Measurements from ENCODE around the gene RHEX.

Gene RHEX

DNA sequence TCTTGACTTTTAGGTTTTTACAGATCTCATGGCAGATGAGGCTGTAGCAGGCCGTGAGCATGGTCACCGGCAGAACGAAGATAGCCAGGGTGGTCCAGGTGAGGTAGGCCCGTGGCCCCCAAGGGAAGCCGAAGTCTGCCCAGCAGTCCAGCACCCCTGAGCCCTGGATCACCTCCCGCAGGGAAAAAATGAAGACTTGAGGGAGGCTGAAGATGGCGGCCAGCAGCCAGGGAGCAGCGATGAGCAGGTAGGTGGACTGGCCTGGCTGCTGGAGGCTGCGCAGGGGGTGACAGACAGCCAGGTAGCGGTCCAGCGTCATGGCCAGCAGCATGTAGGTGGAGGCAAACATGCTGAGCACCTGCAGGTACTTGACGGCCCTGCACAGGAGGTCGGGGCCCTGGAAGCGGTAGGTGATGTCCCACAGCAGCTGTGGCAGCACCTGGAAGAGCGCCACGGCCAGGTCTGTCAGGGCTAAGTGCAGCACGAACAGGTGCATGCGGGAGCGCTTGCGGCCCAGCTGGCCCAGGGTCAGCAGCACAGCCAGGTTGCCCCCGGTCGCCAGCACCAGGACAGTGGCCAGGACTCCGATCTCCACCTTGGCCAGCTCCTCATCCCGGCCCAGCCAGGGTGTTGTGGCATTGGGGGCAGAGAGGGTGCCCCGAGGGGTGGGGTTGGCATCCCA, 63.4 kb downstream of the RHEX start:
- DNase-seq (ENCODE audit: low read depth in 2 of 2): no peak

DNA sequence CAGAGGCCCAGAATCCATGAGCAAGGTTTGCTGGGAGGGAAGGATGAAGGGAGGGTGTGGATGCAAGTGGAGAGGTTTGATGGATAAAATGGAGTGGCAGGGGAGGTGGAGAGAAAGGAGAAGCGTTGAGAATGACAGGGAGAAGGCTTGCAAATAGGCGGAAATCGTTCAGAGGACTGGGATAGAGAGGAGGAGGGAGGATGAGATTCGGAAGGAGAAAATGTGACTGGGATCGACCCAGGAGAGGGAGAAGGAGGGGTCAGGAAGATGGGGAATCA, 63.8 kb downstream of the RHEX start:
- DNase-seq (ENCODE audit: low read depth in 2 of 2): no peak

DNA sequence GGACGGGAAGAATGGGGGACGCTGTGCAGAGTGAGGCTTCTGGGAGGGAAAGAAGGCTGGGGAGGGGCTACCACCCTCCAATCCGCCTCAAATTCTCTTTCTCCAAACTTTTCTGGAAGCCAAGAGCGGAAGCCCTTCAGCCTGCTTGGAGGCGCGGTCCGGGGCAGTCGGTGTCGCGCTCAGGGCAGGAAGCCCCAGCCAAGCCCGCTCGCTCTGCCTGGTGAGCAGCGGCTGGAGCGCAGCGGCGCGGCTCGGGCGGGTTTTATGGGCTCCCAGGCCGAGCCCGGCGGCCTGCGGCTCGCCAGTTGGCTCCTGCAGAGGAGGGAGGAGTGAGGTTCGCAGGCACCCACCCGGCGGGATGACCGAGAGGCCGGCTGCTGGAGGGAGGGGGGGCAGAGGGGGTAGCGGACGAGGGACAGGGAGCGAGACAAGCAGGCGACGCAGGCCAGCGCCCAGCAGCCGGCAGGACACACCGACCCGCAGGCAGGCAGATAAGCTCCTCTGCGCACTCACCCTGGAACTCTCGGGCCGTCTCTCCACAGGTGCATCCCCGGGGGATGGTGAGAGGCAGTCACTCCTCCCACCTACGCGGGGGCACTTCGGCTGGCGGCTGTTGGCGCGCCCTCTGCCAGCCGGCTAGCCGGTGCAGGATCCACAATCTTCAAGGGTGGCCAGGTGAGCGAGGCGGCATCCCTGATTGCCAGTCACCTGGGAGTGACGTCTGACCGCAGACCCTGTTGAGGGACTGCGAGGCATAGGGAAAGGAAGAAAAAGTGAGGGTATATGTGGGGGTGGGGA, 64.4 kb downstream of the RHEX start, which contains the start of gene AVPR1B:
AVPR1B (minus strand) TSS at position 238 of the 798 bp plus-strand sequence. CDS start 498 bp downstream, outside the sequence.
- DNase-seq (ENCODE audit: low read depth in 2 of 2): no peak

DNA sequence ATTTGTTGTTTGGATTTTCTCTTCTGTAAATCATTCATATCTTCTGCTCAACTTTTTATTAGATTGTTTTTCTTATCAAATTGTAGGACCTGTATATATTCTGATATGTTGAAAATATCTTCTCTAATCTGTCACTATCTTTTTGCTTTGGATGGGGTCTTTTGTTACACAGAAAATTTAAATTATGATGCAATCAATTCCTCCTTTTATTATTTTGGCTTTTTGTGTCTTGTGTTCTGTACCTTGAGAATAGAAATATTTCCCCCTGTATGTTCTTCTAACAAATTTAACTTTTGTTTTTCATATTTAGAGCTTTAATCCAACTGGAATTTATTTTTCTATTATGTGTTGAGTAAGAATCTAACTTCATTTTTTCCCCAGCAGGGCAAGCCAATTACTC, 67.4 kb downstream of the RHEX start:
- no peak for DNase-seq (ENCODE audit: low read depth in 2 of 2)

DNA sequence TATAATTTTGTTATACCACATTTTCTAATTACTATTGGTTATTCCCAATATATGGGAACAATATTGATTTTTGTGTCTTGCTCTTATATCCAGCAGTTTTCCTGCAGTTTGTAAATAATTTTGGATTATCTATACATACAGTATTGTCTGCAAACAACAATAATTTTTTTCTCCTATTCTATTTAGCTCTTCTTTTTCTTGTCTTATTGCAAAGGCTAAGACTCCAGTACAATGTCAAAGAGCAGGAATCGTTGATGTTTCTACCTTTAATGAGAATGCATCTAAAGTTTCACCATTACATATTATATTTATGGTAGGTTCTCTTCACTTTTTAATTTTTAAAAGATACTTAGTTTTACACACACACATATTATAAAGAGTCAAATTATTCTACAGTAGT, 68.3 kb downstream of the RHEX start:
- no peak for DNase-seq (ENCODE audit: low read depth in 2 of 2)

DNA sequence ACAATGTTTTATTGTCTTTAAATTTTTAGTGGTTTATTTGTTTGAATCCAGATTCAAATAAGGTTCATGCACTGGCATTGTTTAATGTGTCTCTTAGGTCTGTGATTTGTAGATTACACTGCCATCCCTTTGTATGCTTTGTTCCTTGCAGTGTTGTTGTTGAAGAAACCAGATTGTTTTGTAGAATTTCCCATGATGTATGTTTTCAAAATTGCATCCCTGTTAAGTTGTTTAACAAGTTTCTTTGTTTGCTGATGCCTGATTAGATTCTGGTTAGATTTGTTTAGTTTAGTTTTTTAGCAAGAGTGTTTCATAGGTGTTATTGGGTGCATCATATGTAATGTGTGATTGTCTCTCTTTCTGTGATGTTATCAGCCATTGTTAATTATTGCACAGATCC, 69.7 kb downstream of the RHEX start:
- DNase-seq (ENCODE audit: low read depth in 2 of 2): no peak

DNA sequence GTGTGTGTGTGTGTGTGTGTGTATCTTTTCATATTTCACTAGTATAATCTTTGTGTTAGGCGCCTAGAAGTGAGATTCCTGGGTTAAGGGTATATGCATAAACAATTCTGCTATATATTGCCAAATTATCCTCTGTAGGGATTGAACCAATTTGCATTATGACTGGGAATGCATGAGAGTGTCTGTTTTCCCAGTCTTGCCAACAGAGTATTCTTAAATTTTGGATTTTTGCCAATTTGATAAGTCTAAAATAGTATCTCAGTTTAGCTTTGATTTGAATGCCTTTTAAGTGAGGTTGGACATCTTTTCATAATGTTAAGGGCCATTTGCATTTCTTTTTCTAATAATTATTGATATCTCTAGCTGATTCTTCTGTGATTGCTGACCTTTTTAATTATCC, 72.4 kb downstream of the RHEX start:
- no peak for DNase-seq (ENCODE audit: low read depth in 2 of 2)

DNA sequence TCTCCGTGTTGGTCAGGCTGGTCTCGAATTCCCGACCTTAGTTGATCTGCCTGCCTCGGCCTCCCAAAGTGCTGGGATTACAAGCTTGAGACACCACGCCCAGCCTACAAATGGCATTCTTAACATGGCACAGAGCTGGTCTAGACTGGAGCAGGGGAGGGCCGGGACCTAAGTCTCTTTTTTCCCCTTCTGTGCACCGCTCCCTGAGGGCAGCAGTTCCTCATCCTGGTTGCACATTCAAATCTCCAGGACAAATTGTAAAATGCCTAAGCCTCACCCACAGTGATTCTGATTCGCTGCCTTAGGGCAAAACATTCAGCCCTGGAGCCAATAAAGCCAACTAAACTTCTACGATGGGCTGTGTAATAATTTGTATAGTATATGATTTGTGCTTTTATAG, 74.4 kb downstream of the RHEX start:
- no peak for DNase-seq (ENCODE audit: low read depth in 2 of 2)

DNA sequence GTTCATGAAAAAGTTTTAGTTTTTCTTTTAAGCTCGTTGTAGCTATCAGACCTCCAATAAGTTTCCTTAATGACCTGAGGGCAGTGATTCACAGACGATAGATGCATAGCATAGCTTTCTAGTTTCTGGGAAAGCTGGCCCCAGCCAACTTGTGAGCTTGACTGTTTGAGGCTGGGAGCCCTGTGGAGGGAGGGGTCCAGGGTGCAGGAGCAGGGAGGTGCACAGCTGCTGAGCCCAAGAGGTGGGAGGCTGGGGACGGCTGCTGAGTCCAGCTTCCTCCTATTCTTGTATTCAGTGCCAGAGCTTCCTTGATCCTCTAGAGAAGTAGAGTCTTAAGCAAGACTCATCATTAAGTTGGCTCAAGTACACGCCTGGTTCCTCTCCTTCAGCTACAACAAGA, 75.2 kb downstream of the RHEX start:
- DNase-seq (ENCODE audit: low read depth in 2 of 2): no peak

DNA sequence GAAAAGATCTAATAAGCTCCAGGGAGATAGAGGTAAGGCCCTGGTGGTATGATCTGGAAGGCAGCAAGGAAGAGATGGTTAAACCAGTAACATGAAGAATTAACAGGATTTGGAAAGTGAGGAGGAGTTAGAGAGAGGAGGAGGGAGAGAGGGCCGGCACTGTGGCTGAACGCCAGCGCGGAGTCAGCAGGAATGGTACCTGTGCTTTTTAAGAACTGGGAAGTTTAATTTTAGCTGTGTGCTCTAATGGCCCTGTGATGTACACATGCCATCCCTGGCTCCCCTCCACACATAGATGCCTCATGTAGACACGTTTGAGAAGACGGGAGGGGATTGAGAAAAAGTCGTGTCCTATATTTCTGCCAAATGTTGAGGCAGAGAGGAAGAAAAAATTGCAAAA, 78.1 kb downstream of the RHEX start:
- DNase-seq (ENCODE audit: low read depth in 2 of 2): no peak

DNA sequence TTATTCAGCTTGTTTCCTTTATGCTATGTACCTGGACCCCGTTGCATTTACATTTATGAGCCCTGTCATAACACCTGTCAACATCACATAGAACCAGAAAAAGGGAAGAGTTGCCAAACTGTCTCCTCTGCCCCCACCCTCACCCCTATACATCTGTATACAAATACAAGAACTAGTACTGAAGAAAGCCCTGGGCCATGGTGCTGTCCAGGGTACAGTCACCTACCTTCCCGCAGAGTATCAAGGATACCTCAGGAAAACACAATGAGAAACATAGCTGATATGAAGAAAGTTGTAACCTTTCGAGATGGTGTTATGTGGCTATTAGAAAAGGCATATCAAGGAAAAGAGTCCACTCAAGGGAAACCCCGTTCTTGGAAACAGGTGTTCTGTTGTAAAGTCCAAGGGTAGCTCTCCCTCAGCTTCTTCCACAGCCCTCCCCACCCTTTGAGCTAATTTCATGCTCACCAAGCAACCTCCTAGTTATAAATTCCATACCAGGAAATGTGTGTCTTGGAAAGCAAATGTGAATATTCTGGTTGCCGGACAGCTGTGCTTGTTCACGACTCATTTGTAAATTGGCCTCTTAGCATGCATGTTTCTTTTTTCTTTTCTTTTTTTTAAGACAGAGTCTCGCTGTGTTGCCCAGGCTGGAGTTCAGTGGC, 80.9 kb downstream of the RHEX start:
- no peak for DNase-seq (ENCODE audit: low read depth in 2 of 2)

DNA sequence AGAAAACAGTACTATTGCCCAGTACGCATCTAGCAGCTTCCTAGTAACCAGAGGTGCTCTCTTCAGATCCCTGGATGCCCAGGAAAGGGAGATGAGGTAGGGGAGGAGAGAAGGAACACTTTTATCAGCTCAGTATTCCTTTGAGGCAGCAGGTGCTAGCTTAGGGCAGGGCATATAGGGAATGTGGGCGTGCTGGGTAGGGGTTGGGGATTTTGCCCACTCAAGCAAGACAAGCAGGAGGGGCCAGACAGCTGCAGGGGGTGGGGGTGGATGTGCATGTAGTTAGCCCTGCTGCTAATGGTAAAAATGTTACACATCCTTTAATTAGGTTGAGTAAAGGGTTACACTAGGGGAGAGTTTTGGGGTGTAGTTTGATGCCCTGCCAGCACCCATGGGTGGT, 82.3 kb downstream of the RHEX start:
- DNase-seq (ENCODE audit: low read depth in 2 of 2): no peak

DNA sequence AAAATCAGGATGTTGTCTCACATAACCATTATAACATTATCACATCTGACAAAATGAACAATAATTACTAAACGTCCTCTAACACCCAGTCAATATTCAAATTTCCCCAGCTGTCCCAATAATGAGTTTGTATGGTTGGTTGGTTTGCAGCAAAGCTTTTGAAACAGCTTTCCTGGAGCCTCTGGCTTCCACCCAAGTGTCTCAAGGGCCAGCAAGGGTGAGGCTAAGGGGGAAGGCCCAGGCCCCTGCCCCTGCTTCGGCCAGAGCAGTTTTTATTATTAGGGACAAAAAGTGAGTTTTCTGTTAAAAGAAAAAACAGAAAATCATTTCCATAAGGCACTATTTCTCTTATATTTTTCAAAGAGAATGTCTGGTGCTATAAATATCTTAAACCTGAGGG, 83.3 kb downstream of the RHEX start:
- DNase-seq (ENCODE audit: low read depth in 2 of 2): no peak

DNA sequence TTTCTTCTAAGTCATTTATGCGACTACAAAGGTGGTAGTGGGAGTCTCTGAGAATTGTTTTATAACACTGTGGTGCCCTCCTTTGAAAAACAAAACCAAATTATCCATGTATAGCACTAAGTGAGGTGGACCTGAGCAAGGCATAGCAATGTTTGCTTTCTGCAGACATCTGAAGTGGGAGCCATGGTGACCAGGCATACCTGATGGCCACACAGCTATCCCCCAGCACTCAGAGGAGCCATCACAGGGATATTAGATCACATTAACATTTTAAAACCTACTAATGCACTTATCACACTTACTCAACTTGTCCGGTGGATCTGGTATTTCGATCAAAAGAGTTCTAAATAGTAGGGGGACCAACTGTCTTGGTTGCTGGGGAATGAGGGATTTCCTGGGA, 89.0 kb downstream of the RHEX start:
- DNase-seq (ENCODE audit: low read depth in 2 of 2): no peak

DNA sequence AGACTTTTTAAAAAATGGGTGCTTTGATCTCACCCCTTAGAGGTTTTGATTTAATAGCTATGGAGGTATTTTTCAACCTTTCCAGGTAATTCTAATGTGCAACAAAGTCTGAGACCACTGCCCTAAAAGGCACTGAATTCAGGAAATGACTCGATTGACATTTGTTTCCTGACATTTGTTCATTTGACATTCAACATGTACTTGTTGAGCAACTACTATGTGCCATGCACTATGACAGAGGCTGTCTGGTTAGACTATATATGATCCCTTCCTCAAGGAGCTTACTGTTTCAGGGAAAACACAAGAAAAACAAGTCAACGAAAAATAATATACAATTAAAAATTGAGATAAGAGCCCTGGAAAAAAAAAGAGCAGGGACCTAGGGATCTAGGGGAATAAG, 89.8 kb downstream of the RHEX start:
- no peak for DNase-seq (ENCODE audit: low read depth in 2 of 2)

DNA sequence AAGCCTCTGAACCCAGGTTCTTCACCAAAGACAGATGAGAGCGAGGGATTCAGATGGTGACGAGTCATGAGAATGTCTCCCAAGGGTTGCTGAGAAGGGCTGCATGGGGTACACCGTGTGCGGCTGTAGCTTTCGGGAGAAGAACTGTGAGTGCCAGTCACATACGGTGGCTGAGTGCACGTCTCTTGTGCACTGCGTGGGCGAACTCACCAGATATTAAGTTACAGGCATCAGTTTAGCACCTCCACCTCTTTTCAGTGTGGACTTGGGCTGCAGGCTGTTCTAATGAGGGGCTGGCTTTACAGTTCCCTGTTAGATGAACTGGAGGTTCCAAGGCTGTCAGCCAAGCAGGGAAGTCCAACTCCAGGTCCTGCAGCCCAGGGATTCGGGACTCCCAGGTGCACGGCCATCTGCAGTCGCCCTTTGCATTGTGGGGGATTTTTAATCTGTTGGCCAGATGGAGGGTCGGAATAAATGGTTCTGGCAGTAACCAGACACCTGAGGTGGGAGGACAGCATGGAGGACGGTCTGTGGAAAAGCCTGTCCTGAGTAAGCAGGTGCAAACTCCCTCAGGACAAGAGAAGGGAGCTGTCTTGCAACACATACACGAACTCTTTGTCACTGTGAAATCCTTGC, 90.7 kb downstream of the RHEX start:
- no peak for DNase-seq (ENCODE audit: low read depth in 2 of 2)

DNA sequence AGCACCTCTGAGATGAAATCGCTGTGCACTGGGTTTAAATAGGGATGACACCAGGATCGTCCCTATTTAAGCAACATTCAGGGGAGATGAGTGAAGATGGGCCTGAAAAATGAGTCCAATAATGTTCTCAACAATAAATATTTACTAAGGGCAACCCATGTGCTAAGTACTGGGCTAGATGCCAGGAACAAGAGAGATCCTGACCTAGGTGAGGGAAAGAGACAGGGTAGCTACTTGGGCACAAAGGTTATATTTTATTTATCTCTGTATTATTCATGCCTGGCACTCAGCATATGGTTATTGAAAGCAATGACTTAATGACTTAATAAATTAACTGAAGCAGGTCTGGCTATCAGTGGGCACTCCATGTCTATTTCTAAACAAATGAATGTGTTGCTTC, 91.6 kb downstream of the RHEX start:
- no peak for DNase-seq (ENCODE audit: low read depth in 2 of 2)

DNA sequence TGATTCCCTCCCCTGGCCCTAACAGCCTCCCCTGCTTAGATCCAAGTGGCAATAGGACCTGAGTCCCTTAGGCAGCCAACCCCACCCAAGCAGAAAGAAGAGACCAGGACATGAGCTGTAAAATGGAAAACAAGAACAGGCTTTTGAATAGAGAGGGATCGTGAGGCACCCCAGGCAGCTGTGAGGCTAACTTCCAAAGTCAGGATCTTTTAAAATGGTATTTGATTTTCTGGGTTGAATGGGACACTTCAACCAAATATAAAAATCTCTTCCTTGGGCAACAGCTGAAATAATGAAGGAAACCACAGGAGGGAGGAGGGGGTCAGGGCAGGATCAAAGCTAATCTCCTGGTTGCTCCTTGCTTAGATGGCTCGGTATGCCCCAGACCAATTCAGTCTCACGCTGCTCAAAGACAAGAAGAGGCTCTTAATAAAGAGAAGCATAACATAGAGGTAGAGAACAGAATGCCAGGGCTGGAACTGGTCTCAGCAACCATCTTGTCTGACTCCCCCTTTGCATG, 92.9 kb downstream of the RHEX start:
- no peak for DNase-seq (ENCODE audit: low read depth in 2 of 2)
